Mucosa of rectum (tissue), 2 donors: ENCODE data around the gene TAPBP.
"Not testable (repeated sequence)": the region's sequence is repeated elsewhere in the genome, so short reads cannot be mapped to it uniquely, and the experiment has no call there.

Experiments used
- H3K27ac ChIP-seq, 2 donors: one replicate each; pipeline ENCODE4 v1.7.0; 2013; ENCODE audit warnings: inconsistent platforms in 2 of 2, low read depth in 2 of 2, low read length in 2 of 2
- H3K27me3 ChIP-seq, 2 donors: one replicate each; pipeline ENCODE4 v1.7.0; 2013; ENCODE audit warnings: low read length in 2 of 2; ENCODE audit not compliant: control insufficient read depth in 2 of 2, insufficient read depth in 2 of 2
- H3K36me3 ChIP-seq, 2 donors: one replicate each; pipeline ENCODE4 v1.7.0; 2013; ENCODE audit warnings: low read length in 2 of 2; ENCODE audit not compliant: control insufficient read depth in 2 of 2, insufficient read depth in 2 of 2
- H3K4me1 ChIP-seq, 2 donors: one replicate each; pipeline ENCODE4 v1.7.0; 2013; ENCODE audit warnings: low read length in 2 of 2, mild to moderate bottlenecking in 1 of 2; ENCODE audit not compliant: control insufficient read depth in 2 of 2, insufficient read depth in 2 of 2
- H3K4me3 ChIP-seq, 2 donors: one replicate each; pipeline ENCODE4 v1.7.0; 2013; ENCODE audit warnings: low read length in 2 of 2
- H3K9ac ChIP-seq, 2 donors: one replicate each; pipeline ENCODE4 v1.7.0; 2013; ENCODE audit warnings: low read length in 2 of 2, low read depth in 1 of 2, mild to moderate bottlenecking in 1 of 2
- H3K9me3 ChIP-seq, 2 donors: one replicate each; pipeline ENCODE4 v1.7.0; 2013; ENCODE audit warnings: low read length in 2 of 2; ENCODE audit not compliant: control insufficient read depth in 2 of 2
- donor health status: healthy.
- donor health status: Normal muscosa, but diverticular disease.

TAPBP gene

GRCh38 chr6:33313709-33314514 is at the start of gene TAPBP:
Gene TAPBP, minus strand, starts transcription at chr6:33314078. Its CDS starts 37 bp downstream, at chr6:33314041.
- H3K9me3 ChIP-seq, result no peaks in the 10 kb centered on the region
- no peaks in the 10 kb centered on the region for H3K27me3 ChIP-seq
- peak within 1 kb of the TSS; percentile 97 to 100 for H3K4me3 ChIP-seq
- peak within 1 kb of the TSS; percentile 99 for H3K27ac ChIP-seq
- peak within 1 kb of the TSS; percentile 99 to 100 for H3K9ac ChIP-seq
- H3K4me1 ChIP-seq, result peaks cover 39 to 45% of the 10 kb centered on the region in 2 donors
- H3K36me3 ChIP-seq, result peaks cover 5 to 6% of the 10 kb centered on the region in 2 donors

- not testable (repeated sequence) for H3K9ac ChIP-seq, H3K9me3 ChIP-seq, H3K4me1 ChIP-seq, H3K36me3 ChIP-seq, H3K27ac ChIP-seq, H3K27me3 ChIP-seq, H3K4me3 ChIP-seq
Measured at GRCh38 chr6:33363486-33363885, 49.6 kb upstream of the TAPBP start.

- no peak overlapping the region for H3K4me3 ChIP-seq
Measured at GRCh38 chr6:33359331-33359730, 45.5 kb upstream of the TAPBP start.

GRCh38 chr6:33357160-33357871 is 43.4 kb upstream of the TAPBP start:
- H3K9ac ChIP-seq, H3K36me3 ChIP-seq, H3K9me3 ChIP-seq, H3K4me3 ChIP-seq, H3K27me3 ChIP-seq: not testable (repeated sequence)
- peak overlapping the region; percentile 77 to 86 for H3K27ac ChIP-seq
- H3K4me1 ChIP-seq, result peaks cover 0 to 10% of the 10 kb centered on the region in 2 donors

More at GRCh38 chr6:33359331-33359730, 45.5 kb upstream of the TAPBP start:
- H3K9ac ChIP-seq, result no peak overlapping the region
- no peaks in the 10 kb centered on the region for H3K27me3 ChIP-seq
- H3K27ac ChIP-seq, result no peak overlapping the region
- H3K9me3 ChIP-seq, result no peaks in the 10 kb centered on the region
- peaks cover 0 to 10% of the 10 kb centered on the region in 2 donors for H3K4me1 ChIP-seq
- no peaks in the 10 kb centered on the region for H3K36me3 ChIP-seq

- Histone ChIP-seq H3K9me3 (no peaks in the 10 kb centered on the region), H3K27me3 (no peaks in the 10 kb centered on the region), H3K4me1 (peaks cover 0 to 10% of the 10 kb centered on the region in 2 donors), H3K27ac (peak overlapping the region; percentile 77 to 86), H3K9ac (peak overlapping the region; percentile 48 to 52), H3K4me3 (no peak overlapping the region), H3K36me3 (no peaks in the 10 kb centered on the region)
Measured at GRCh38 chr6:33356295-33356694, 42.4 kb upstream of the TAPBP start.

DNA sequence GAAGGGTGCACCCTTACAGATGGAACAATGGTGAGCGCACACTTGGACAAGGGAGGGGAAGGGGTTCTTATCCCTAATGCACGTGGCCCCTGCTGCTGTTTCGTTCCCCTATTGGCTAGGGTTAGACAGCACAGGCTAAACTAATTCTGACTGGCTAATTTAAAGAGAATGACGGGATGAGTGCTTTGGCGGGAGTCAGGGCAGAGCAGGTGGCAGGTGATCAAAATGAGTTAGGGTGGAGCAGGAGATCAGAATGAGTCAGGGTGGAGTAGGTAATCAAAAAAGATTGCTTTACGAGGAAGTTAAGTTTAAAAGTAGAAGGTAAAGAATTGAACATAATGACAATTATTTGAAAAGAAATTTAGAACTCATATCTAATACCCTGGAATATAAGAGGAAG is 42.0 kb upstream of the TAPBP start:
- Histone ChIP-seq H3K27ac (peak overlapping the region; percentile 77 to 86), H3K9ac (peak overlapping the region; percentile 48 to 52), H3K4me1 (peaks cover 0 to 10% of the 10 kb centered on the region in 2 donors)
- H3K4me3 ChIP-seq, H3K27me3 ChIP-seq, H3K36me3 ChIP-seq, H3K9me3 ChIP-seq: not testable (repeated sequence)

- H3K27me3 ChIP-seq, result no peaks in the 10 kb centered on the region
- no peaks in the 10 kb centered on the region for H3K36me3 ChIP-seq
- H3K4me1 ChIP-seq, result peaks cover 6 to 9% of the 10 kb centered on the region in 2 donors
- H3K9ac ChIP-seq, result no peak overlapping the region
- H3K9me3 ChIP-seq, result no peaks in the 10 kb centered on the region
- H3K27ac ChIP-seq, result no peak overlapping the region
- H3K4me3 ChIP-seq, result no peak overlapping the region
Measured at GRCh38 chr6:33347816-33348215, 33.9 kb upstream of the TAPBP start.

DNA sequence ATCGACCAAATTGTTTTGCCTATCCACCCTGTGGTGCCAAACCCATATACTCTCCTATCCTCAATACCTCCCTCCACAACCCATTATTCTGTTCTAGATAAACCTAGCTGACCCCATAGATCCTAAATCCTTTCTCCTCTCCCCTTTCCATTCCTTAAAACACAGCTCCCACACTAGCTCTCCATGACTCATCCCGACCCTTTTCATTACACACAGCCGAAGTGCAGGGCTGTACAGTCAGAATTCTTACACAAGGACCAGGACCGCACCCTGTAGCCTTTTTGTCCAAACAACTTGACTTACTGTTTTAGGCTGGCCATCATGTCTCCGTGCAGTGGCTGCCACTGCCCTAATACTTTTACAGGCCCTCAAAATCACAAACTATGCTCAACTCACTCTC is 33.1 kb upstream of the TAPBP start:
- not testable (repeated sequence) for H3K4me1 ChIP-seq, H3K27me3 ChIP-seq, H3K27ac ChIP-seq, H3K36me3 ChIP-seq, H3K9me3 ChIP-seq, H3K9ac ChIP-seq, H3K4me3 ChIP-seq

DNA sequence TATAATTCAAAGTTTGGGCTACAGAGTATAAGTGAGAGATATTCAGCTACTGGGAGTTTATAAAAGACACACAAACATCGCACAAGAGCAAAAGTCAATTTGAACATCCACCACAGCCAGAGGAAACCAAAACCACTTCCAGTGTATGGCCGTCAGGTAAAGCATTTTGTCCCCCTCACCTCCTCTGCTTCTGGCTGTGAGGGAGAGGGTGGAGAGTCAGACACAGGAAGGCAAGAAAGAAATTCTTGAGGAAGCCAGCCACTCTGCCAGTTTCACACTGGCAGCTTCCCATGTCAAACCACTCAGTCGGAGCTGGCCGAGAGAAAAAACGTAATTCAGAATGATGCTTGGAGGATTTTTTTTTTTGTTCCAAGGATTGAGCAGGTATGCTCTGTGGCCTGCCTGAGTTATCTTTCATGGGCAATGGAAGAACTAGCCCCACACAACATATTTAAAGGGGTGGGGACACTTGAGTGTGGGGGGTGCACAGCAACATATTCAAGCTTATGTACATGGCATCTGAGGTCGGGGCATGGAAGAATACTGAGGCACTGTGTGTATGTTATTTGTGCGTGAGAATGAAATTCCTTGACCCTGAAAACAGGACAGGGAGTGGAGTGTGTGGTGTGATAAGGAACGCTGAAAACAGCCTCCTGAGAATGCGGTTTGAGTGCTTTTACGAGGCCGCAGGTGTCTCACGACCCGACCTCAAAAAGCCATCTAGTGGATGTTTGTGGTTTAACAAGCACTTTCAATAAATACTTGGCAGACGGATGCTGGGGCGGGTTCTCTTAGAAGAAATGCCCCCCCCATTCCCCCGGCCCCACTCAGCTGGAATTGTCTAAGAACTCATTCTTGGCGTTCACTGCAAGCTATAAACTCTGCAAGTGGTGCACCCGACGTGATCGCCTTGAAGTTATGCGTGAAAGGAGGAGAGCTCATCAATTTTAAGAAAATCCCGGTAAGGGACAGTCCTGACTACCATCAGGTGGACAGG is 31.1 kb upstream of the TAPBP start:
- no peaks in the 10 kb centered on the region for H3K9me3 ChIP-seq
- H3K4me3 ChIP-seq, result peak overlapping the region; percentile 24 to 39
- H3K36me3 ChIP-seq, result no peaks in the 10 kb centered on the region
- peak overlapping the region; percentile 30 to 76 for H3K27ac ChIP-seq
- H3K27me3 ChIP-seq, result no peaks in the 10 kb centered on the region
- H3K9ac ChIP-seq, result peak overlapping the region in 1 of 2 donors; percentile 26
- H3K4me1 ChIP-seq, result peaks cover 6 to 9% of the 10 kb centered on the region in 2 donors
